Amniotic epithelial cell (primary cell): Measurements from ENCODE around the gene NSD2.
"Not testable (repeated sequence)": the region's sequence is repeated elsewhere in the genome, so short reads cannot be mapped to it uniquely, and the experiment has no call there.

ENCODE experiments used
- DNase-seq: peaks from one replicate; pipeline ENCODE4 v3.0.0-alpha.2; 2010; ENCODE audit warnings: low read depth

NSD2 gene

DNA sequence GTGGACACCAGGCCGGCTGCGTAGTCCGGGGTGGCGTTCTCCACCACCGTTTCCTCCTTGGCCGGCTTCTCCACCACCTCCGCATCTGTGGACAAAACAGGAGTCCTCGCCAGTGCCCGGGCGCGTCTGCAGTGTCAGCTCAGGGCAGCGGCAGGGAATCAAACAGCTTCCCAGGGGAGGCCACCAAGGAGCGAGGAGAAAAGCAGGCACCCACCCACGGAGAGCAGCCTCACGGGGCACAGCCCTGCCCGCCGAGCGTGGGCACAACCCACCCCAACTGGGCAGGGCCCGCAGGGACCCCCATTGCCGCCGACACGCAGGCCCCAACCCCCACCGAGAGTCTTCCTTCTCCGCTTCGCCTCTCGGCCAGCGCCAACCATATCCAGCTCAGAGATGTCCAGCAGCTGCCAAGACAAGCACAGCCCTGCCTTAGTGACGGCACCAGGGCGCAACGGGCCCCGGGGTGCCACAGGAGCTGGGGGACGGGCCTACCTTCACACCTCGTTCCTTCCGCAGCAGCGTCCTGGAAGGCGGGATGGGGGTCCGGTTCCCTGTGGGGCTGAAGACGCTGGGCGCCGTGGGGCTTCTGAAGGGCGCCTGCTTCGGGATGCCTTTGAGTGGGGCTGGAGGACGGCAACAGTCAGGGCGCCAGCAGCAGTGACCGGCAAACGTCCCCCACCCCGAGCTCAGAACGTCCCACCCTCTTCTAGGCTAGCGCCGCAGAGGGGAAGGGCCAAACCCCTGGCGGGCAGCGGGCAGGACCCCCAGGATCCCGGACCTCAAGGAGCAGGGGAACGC is 114.8 kb downstream of the NSD2 start:
- no peak for DNase-seq

DNA sequence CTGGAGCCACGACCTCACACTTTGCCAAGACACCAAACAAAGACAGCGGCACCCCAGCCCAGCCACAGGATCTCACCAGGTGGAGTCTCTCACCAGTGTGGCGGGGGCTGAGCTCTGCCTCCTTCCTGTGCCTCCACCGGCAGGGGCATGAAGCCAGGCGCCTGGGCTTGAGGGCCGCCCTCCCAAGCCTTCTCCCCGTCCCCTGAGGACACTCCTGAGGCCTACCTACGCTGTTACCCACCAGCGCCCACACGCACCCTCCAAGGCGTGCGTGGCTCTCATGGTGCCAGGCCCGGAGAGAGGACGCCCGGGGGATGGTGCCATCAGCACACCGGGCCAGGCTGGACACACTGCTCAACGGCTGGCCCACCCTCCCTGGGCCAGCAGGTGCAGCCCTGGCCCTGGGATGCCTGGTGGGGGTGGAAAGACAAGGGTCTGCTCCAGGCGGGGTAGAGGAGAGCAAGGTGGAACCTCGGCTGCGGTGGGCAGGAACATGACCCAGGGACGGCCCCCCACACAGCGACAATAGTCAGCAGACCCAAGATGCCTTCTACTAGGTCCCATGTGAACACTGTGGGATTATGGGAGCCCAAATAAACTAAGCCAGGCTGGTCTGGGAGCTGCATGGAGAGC is 115.5 kb downstream of the NSD2 start:
- no peak for DNase-seq

DNA sequence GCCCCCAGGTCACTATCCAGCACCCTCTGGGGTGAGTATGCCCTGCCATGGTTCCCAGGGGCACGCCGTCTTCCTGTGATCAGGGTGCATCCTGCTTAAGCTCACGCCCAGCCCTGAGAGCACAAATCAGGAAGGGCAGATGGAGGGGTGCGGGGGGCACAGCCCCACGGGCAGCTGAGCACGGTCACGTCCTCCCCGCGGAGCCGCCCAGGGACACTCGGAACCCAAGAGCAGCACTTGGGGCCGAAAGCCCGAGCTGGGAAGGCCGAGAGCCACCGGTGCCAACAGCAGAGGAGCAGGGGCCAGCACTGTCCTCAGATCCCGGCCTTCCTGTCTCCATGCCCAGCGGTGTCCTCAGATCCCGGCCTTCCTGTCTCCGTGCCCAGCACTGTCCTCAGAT is 116.1 kb downstream of the NSD2 start:
- no peak for DNase-seq

DNA sequence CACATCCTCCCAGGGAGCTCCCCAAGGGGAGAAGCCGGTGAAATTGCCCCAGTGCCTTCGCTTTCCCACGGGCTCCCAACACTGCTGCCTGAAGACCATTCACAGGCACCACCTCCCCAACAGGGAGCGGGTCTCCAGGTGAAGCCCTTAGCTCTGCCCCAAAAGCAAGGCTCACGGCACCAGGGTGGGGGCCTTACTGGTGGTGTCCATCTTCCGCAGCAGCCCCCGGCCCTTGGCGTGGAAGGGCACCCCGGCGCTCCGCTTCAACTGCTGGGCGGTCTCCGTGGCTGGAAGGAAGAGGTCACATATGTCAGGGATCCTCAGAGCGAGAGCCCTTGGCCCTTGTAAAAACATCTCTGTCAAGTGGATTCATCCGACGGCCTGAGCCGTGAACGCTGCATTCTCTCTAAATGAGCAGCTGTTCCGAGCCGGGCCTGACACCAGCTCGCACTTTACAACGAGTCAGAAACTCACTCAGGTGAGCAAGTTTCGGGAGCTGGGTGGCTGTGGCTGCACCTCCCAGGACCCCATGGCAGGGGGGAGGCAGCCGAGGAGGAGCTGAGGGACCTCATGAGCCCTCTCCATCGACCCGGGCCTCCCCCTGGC is 116.6 kb downstream of the NSD2 start:
- DNase-seq: no peak

DNA sequence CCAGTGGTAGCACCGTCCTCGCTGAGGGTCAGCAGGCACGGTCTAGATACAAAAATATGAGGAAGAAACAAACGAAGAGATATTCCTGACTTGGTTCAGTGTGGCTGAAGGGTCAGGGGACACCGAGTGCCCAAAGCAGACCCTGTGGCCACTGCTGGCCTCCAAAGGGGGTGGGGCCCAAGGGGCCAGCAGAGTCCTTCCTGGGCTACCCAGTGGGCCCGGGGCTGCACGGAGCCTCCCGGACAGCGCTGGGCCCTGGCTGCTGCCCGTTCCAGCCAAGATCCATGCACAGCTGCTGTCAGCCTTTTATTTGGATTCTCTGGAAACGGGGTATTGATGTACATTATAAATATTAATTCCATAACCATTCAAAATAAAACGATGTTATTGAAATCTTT is 117.1 kb downstream of the NSD2 start:
- DNase-seq: no peak

DNA sequence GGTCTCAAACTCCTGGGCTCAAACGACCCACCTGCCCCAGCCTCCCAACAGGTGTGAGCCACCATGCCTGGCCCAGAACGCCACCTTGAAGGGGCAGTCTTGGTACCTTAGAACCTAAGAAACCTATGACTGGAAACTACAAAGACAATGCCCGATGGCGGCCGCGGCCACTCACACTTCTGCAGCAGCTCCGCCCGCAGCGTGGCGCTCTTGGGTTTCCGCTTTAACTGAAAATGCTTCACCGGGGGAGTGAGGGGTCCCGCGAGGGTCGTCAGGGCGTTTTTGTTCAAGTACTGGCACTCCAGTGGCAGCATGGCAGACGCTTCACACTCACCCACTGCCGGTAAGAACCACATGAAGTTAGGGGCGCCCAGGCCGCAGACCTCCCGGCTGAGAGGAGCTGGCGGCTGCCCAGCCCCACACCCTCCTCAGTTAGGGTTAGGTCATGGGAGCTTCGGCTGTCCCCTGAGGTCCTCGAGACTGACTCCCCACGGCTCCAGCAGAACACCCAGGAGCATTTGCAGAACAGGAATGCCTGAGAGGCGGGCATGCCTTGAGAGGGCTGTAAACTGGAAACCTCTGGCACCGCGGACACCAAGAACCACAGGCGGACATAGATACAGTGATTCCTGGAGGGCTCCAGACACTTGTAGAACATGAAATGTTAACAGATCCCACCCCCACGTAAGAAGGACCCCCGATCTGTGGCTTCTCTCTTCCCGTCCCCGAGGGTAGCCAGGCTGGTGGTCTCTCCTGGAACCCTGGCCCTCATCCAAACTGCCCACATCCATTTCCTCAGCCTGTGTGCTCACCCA is 118.5 kb downstream of the NSD2 start:
- no peak for DNase-seq

DNA sequence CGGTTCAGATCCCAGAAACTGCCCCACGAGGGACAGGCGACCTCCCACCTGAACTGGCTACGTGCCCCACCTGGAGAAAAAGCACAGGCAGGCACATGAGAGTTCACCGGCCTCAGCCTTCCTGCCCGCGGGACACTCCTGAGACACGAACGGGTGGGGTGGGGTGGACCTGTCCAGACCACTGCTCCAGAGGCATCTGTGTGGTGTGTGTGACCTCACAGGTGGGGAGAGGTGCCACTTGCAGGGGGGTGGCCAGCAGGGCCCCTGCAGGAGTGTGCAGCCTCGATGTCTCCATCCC is 119.1 kb downstream of the NSD2 start:
- DNase-seq: no peak

DNA sequence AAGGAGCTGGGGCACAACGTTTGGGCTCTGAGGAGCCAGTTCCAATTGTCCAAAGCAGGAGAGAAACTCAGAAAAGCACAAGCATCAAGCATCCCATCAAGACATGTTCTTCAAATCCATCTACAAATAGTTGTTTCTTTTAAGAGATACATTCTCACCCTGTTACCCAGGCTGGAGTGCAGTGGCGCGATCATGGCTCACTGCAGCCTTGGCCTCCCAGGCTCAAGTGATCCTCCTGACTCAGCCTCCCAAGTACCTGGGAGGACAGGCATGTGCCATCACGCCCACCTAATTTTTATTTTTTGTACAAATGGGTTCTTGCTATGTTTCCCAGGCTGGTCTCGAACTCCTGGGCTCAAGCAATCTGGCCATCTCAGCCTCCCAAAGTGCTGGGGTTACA is 119.5 kb downstream of the NSD2 start:
- DNase-seq: no peak

DNA sequence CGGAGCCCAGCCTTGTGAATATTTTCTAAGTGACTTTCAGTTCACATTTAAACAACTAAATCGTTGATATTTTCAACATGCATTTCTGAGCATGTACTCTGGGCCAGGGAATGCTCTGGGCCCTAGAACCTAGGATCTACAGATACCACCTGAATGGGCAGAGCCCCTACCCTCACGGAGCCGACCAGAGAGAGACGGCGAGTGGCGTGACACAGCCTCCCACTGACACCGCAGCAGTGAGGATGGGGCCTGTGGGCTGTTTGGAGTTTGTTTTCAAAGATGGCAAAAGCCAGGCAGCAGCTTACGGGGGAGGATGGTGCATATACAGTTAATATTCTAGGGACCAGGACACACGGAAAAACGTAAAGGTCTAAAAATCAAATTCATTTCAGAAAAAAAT is 119.9 kb downstream of the NSD2 start:
- no peak for DNase-seq

DNA sequence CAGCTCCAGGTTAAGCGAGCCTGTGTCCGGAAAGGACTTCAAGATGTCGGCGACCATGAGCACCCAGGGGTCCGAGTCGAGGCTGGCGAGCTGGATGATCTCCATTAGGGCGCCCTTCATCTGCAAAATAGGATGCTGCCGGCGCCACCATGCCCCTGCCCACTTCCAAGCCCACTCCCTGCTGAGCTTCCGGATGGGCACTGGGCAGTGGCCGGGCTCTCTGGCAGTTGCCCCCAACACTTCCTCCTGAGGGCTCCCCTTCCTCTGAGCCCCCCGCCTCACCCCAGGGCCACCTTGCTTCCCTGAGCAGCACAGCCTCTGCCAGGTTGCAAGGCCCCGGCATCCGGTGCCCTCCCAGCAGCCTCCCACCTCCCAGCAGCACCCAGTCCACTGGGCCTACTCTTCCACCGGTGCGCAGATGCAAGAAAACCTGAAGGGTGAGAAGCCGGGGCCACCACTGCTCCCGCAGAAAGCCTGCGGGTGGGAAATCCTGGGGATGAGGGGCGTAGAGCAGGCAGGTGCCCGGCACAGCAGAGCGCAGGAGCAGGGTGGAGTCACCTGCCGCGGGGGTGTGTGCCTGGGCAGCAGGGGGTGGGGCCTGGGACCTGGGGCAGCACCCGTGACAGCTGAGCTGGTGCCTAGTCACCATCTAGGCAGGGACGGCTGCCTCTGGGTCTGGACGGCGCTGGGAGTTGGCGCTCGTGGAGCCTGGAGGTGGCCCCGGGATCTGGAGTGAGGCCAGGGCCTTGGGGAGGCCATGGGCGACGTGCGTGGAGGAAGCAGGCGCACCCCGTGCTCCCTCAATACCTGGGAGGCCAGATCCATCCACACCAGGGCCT is 120.6 kb downstream of the NSD2 start:
- DNase-seq: no peak

DNA sequence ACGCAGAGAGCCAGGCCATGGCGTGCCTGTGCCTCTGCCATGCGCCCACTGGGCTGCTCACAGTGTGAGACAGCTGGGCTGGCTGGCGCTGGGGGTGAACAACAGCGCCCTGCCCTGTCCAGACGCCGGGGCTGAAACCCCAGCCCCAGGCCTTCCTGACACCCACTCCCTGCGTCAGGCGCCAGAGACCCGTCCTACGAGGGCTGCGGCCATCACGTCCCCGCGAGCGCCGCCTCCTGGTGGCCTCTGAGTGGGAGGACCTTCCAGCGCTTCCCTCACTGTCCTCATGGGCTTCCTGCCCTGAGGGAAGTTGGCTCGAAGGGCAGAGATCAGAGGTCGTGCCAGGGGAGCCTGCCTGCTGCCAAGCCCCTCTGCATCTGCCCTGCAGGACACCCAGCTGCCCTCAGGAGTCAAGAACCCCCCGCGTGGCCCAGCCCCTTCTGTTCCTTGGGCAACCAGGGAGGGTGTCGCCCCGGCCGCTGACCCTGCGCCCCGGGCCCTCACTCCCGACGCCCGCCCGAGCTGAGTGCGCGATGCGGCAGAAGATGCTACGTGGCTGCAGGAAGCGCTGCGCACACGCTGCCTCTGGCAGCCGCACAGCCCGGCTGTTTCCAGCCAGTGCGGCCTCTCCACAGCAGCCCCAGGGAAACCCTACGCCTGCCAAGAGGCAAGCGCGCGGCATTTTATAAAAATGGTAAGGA is 121.4 kb downstream of the NSD2 start:
- no peak for DNase-seq

DNA sequence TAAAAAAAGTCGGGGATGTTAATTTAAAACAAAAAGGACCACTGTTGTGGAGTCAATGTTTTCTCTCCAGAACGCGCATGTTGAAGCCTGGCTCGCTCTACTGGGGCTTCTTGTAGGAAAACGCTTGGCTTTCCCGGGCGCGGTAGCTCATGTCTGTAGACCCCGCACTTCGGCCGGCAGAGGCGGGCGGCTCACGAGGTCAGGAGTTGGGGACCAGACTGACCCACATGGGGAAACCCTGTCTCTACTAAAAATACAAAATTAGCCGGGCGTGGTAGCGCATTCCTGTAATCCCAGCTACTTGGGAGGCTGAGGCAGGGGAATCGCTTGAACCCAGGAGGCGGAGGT is 122.0 kb downstream of the NSD2 start:
- DNase-seq: no peak

DNA sequence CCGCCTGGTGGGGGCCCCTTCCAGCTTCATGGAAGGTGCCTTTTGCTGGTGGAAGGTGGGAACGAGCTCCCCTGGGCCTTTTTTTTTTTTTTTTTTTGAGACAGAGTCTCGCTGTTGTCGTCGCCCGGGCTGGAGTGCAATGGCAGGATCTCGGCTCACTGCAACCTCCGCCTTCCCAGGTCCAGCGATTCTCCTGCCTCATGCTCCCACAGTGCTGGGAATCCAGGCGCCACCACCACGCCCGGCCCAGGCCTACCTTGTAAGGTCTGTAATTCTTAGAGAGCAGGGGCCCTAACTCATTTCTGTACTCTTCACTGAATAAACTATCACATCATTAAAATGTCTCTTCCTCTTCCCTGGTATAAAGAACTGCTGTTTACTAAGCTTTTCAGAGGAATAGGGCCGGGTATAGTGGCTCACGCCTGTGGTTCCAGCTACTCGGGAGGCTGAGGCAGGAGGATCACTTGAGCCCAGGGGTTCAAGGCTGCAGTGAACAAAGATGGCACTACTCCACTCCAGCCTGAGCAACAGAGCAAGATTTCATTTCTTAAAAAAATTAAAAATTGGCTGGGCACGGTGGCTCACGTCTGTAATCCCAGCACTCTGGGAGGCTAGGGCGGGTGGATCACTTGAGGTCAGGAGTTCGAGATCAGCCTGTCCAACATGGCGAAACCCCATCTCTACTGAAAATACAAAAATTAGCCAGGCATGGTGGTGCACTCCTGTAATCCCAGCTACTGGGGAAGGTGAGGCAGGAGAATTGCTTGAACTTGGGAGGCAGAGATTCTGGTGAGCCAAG is 122.7 kb downstream of the NSD2 start:
- DNase-seq: not testable (repeated sequence)

DNA sequence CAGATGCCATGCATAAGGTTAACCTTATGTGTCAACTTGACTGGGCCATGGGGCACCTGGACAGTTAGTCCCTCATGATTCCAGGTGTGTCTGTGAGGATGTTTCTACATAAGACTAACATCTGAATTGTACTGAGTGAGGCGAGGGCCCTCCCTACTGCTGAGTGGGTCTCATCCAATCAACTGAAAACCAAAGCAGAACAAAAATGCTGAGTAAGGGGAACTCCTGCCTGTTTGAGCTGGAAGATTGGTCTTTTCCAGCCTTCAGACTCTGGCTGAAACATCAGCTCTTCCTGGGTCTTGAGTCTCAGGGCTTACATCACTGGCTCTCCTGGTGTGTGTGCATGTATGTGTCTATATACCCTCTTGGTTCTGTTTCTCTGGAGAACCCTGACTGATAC is 123.7 kb downstream of the NSD2 start:
- DNase-seq: no peak

DNA sequence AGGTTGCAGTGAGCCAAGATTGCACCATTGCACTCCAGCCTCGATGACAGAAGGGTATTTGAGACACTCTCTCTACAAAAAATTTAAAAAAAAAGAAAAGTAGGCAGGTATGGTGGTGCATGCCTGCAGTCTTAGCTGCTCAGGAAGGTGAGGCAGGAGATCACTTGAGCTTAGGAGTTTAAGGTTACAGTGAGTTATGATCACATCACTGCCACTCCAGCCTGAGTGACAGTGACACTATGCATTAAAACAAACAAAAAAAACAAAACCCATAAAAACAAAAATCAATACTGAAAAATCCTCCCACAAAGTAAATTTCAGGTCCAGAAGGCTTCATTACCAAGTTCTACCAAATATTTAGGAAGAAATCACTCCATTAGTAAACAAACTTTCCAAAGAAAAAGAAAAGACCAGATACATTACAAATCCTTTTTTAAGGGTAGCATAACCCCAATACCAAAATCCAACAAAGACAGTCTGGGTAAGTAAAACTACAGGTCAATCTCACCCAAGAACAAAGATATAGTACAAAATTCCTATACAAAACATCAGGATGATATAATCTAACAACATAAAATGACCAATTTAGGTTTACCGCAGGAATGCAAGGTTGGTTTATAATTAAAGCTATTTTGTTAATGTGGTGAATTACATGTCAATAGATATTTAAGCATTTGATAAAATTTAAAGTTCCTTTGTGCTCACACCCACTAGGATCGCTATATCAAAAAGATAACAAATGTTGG is 125.8 kb downstream of the NSD2 start:
- DNase-seq: no peak

DNA sequence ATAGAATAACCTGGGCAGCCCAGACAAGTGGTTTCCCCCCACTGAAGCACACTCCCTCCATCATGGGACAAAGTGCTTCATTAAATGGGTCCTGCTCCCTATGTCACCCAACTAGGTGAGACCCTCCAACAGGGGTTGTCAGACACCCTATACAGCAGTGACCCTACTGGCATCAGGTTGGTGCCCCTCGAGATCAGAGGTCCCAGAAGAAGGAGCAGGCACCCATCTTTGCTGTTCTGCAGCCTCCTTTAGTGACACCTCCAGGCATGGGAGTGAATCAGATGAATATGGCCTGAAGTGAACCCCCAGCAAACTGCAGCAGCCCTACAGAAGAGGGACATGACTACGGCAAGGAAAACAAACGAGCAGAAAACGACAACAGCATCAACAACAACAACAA is 126.5 kb downstream of the NSD2 start:
- no peak for DNase-seq

DNA sequence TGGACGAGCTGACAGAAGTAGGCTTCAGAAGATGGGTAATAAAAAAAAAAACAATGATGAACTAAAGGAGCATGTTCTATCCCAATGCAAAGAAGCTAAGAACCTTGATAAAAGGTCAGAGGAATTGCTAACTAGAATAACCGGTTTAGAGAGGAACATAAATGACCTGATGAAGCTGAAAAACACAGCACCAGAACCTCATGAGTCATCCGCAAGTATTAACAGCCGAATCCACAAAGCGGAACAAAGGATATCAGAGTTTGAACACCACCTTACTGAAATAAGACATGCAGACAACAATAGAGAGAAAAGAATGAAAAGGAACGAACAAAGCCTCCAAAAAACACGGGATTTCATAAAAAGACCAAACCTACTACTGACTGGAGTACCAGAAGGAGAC is 127.1 kb downstream of the NSD2 start:
- no peak for DNase-seq

DNA sequence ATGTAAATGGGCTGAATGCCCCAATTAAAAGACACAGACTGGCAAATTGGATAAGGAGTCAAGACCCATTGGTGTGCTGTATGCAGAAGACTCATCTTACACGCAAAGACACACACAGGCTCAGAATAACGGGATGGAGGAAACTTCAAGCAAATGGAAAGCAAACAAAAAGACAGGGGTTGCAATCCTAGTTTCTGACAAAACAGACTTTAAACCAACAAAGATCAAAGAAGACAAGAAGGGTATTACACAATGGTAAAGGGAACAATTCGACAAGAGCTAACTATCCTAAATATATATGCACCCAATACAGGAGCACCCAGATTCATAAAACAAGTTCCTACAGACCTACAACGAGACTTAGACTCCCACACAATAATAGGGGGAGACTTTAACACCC is 128.1 kb downstream of the NSD2 start:
- not testable (repeated sequence) for DNase-seq

DNA sequence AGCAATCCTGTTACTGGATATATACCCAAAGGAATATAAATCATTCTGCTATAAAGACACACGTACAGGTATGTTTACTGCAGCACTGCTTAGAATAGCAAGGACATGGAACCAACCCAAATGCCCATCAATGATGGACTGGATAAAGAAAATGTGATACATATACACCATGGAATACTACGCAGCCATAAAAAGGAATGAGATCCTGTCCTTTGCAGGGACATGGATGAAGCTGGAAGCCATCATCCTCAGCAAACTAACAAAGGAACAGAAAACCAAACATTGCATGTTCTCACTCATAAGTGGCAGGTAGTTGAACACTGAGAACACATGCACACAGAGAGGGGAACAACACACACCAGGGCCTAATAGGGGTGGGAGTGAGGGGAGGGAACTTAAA is 132.2 kb downstream of the NSD2 start:
- not testable (repeated sequence) for DNase-seq

DNA sequence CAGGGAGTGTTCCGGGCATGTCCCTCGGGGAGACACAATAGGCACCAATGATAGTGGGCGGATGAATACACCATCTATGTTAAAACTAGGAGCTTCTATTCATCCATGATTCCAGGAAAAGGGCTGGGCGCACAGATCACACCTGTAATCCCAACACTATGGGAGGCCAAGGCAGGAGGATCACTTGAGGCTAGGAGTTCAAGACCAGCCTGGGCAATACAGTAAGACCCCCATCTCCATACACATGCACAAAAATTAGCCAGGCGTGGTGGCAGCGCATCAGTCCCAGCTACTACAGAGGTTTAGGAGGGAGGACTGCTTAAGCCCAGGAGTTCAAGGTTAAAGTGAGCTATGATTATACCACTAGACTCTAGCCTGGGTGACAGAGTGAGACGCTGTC is 135.2 kb downstream of the NSD2 start:
- no peak for DNase-seq
